ENCODE data around the gene DCDC2C. TPM values are rescaled to one million over a fixed set of nuclear protein-coding genes. Genes with fewer than 3 reads are reported as not detected.

The DCDC2C gene, protein sequence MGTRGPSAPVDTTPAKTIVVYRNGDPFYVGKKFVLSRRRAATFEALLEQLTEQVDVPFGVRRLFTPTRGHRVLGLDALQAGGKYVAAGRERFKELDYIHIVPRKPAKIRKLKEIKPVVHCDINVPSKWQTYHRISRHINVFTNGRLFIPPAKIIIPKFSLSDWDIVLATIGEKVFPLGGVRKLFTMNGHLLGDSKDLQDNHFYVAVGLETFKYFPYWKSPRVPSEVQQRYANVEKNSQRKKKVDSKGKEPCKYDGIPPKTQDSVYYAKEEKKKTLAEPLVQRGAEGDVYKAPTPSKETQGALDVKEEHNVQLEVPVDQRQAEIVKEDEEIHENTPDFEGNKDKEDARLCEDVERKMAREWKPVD
- total RNA-seq (not detected), polyA plus RNA-seq (ENCODE audit: insufficient read depth, low read depth, low replicate concordance) (not detected)
- long read RNA-seq, donor 1: 0 reads
- long read RNA-seq, donor 2: 0 reads
- long read RNA-seq, donor 3: 0 reads
- long read RNA-seq, donor 4: 0 reads
- long read RNA-seq, donor 5: 0 reads
- long read RNA-seq, donor 6: 0 reads
- long read RNA-seq, donor 7: 0 reads
- long read RNA-seq, donor 8: 0 reads
- long read RNA-seq, donor 9: 0 reads
- long read RNA-seq, donor 10: 0 reads

DNA sequence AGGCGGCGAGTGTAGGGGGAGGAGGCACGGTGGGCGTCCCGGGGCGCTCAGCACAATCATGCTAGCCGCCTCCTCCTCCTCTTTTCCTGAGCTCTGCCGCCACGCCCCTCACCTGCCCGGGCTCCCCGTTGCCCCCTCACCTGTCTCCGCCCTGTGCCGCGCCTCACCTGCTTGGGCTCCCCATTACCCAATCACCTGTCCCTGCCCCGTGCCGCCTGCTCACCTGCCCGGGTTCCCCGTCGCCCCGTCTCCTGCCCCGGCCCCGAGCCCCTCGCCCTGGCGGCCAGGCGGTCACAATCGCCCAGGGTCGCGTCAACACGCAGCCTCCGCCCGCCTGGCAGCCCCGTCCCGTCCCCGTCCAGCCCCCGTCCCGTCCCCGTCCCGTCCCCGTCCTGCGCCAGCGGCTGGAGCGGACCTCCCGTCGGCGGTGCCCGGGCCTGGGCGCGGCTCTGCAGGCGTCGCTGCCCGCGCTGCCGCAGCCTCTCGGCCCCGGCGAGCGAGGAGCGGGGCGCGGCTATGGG is at the start of gene DCDC2C:
Gene DCDC2C (plus strand): TSS at position 340 of the 521 bp plus-strand sequence. CDS start 177 bp downstream, at position 517.
- no peak within 1 kb of the TSS for H3K4me3 ChIP-seq (ENCODE audit: low read length in 3 of 3)
- H3K9me3 ChIP-seq (ENCODE audit: control insufficient read depth in 2 of 3, insufficient read depth in 1 of 3, low read length in 3 of 3): no peaks in the 10 kb centered on the region
- DNase-seq (peak in 3 of 5 donors; percentile 3 to 73 (median 21)), FAIRE-seq (no peak)
- H3K9ac ChIP-seq (ENCODE audit: low read length in 3 of 3): no peak within 1 kb of the TSS
- no peak within 1 kb of the TSS for H3K27ac ChIP-seq (ENCODE audit: low read depth in 2 of 2, low read length in 2 of 2)
- TF ChIP-seq, protein P1, sequence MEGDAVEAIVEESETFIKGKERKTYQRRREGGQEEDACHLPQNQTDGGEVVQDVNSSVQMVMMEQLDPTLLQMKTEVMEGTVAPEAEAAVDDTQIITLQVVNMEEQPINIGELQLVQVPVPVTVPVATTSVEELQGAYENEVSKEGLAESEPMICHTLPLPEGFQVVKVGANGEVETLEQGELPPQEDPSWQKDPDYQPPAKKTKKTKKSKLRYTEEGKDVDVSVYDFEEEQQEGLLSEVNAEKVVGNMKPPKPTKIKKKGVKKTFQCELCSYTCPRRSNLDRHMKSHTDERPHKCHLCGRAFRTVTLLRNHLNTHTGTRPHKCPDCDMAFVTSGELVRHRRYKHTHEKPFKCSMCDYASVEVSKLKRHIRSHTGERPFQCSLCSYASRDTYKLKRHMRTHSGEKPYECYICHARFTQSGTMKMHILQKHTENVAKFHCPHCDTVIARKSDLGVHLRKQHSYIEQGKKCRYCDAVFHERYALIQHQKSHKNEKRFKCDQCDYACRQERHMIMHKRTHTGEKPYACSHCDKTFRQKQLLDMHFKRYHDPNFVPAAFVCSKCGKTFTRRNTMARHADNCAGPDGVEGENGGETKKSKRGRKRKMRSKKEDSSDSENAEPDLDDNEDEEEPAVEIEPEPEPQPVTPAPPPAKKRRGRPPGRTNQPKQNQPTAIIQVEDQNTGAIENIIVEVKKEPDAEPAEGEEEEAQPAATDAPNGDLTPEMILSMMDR (IDR thresholded peaks at IDR 0.05; ENCODE audit: borderline replicate concordance, extremely low read depth, insufficient read depth): no peak
- H3K27me3 ChIP-seq (ENCODE audit: control insufficient read depth, insufficient read depth, low read length): peaks cover 8% of the 10 kb centered on the region
- H3K4me1 ChIP-seq (ENCODE audit: control insufficient read depth in 2 of 3, insufficient read depth in 2 of 3, low read depth in 1 of 3, low read length in 3 of 3): peaks cover 0 to 2% (median 0%) of the 10 kb centered on the region in 3 donors
- intact Hi-C loops (cut with DNase I): no loop called here
- no peaks in the 10 kb centered on the region for H3K36me3 ChIP-seq (ENCODE audit: control insufficient read depth in 2 of 3, insufficient read depth in 3 of 3, low read length in 3 of 3)

DNA sequence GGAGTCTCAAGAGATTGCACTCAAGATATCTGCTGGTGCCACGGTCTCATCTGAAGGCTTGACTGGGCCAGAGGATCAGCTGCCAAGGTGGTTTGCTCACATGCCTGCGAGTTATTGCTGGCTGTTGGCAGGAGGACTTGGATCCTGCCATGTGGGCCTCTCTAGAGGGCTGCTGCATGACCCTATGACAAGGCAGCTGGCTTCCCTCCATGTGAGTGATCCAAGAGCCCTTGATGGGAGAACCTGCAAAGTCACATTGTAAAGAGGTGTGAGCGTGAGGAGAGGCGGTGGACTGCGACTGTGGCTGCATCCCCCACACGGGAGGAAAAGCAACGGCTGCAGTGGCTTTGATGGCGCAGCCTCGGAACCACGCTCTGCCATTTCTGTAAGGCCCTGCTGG is 49.4 kb upstream of the DCDC2C start:
- H3K4me3 ChIP-seq (ENCODE audit: low read length in 3 of 3): no peak overlapping the region
- DNase-seq: peak in 3 of 5 donors; percentile 23 to 37 (median 32)
- TF ChIP-seq, protein P1 (IDR thresholded peaks at IDR 0.05; ENCODE audit: borderline replicate concordance, extremely low read depth, insufficient read depth): no peak
- H3K9ac ChIP-seq (ENCODE audit: low read length in 3 of 3): no peak overlapping the region
- peaks cover 3 to 10% (median 4%) of the 10 kb centered on the region in 3 donors for H3K4me1 ChIP-seq (ENCODE audit: control insufficient read depth in 2 of 3, insufficient read depth in 2 of 3, low read depth in 1 of 3, low read length in 3 of 3)
- no peaks in the 10 kb centered on the region for H3K36me3 ChIP-seq (ENCODE audit: control insufficient read depth in 2 of 3, insufficient read depth in 3 of 3, low read length in 3 of 3)
- no peaks in the 10 kb centered on the region for H3K27me3 ChIP-seq (ENCODE audit: control insufficient read depth, insufficient read depth, low read length)
- FAIRE-seq: no peak
- H3K27ac ChIP-seq (ENCODE audit: low read depth in 2 of 2, low read length in 2 of 2): no peak overlapping the region
- H3K9me3 ChIP-seq (ENCODE audit: control insufficient read depth in 2 of 3, insufficient read depth in 1 of 3, low read length in 3 of 3): peaks cover 0 to 5% (median 0%) of the 10 kb centered on the region in 3 donors
- intact Hi-C loops (cut with DNase I): no loop called here

DNA sequence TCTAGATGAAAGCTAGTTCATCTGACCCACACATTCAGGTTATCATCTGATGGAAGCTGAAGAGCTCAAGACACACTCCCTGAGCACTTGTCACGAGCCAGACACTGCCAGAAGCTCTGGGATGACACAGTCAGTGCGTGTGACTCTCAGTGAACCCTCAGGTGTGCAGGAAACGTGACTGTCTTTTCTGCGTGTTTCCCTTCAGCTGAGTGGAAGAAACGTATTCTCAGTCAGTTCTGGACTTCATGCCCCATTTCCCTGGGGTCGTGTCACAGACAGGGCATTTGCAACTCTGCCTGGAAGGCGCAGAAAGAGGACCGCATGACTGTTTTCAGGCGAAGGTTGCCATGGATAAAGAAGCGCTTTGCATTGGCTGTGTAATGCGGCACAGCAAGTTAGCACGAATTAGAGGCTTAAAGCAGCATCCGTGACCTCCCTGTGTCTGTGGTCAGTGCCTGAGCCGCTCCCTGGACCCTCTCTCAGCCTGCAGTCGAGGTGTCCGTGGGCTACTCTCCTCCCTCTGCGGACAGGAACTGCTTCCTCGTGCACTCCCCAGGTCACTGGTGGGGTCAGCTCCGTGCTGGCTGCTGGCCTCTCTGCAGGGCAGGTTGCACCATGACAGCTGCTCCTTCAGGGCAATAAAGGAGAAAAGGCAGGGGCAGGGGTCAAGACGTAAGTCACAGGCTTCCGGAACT is 48.7 kb upstream of the DCDC2C start:
- Histone ChIP-seq H3K36me3 (ENCODE audit: control insufficient read depth in 2 of 3, insufficient read depth in 3 of 3, low read length in 3 of 3) (no peaks in the 10 kb centered on the region), H3K4me3 (ENCODE audit: low read length in 3 of 3) (no peak overlapping the region), H3K9me3 (ENCODE audit: control insufficient read depth in 2 of 3, insufficient read depth in 1 of 3, low read length in 3 of 3) (peaks cover 0 to 5% (median 0%) of the 10 kb centered on the region in 3 donors), H3K27me3 (ENCODE audit: control insufficient read depth, insufficient read depth, low read length) (no peaks in the 10 kb centered on the region), H3K4me1 (ENCODE audit: control insufficient read depth in 2 of 3, insufficient read depth in 2 of 3, low read depth in 1 of 3, low read length in 3 of 3) (peaks cover 3 to 12% (median 4%) of the 10 kb centered on the region in 3 donors), H3K9ac (ENCODE audit: low read length in 3 of 3) (no peak overlapping the region), H3K27ac (ENCODE audit: low read depth in 2 of 2, low read length in 2 of 2) (no peak overlapping the region)
- DNase-seq (peak in 3 of 5 donors; percentile 19 to 29 (median 26)), FAIRE-seq (no peak)
- TF ChIP-seq, protein P1 (IDR thresholded peaks at IDR 0.05; ENCODE audit: borderline replicate concordance, extremely low read depth, insufficient read depth): no peak
- intact Hi-C loops (cut with DNase I): no loop called here

All from kidney (tissue), 22 donors.